ENCODE data around the gene ARHGAP10.

- TF ChIP-seq CTCF (IDR thresholded peaks at IDR 0.05; ENCODE audit: borderline replicate concordance, extremely low read depth, low read length, poor library complexity, severe bottlenecking), result no peak
- no peak for TF ChIP-seq EZH2 (IDR thresholded peaks at IDR 0.05; ENCODE audit: borderline replicate concordance, low read depth, low read length, severe bottlenecking)
Measured at GRCh38 chr4:148108766-148109165, 376.9 kb downstream of the ARHGAP10 start.

Data from DND-41 (cell line).